K562 (cell line): ENCODE measurements around the gene CACNA1A. TPM values are rescaled to one million over a fixed set of nuclear protein-coding genes. Genes with fewer than 3 reads are reported as not detected.

Experiments
- ATF1 ChIP-seq, 2 experiments: fragments of 450-650 bp in 1 of 2; IDR thresholded peaks; 2 replicates each; pipeline ENCODE4 v1.6.1; 2016; ENCODE audit warnings: missing compliant biosample characterization in 1 of 2, missing genetic modification characterization in 1 of 2
- KDM5B ChIP-seq: fragments of 200-600 bp; sonication (generic); IDR thresholded peaks from 2 replicates; pipeline ENCODE4 v1.6.1; 2012; ENCODE audit warnings: low read depth, mild to moderate bottlenecking, moderate library complexity, low read length, control low read depth, inconsistent platforms; ENCODE audit not compliant: insufficient replicate concordance
- NR1H2 ChIP-seq: sonication (generic); formaldehyde crosslinking; IDR thresholded peaks from 2 replicates; pipeline ENCODE4 v1.4.0; 2020; ENCODE audit warnings: mild to moderate bottlenecking, missing genetic modification reagents
- PCBP1 ChIP-seq: fragments of 200-400 bp; formaldehyde crosslinking; IDR thresholded peaks from 2 replicates; pipeline ENCODE4 v1.6.1; 2018; ENCODE audit warnings: mild to moderate bottlenecking, low read depth, low read length; ENCODE audit not compliant: poor library complexity, severe bottlenecking
- PHF8 ChIP-seq: fragments of 200-600 bp; sonication (generic); IDR thresholded peaks from 2 replicates; pipeline ENCODE4 v1.6.1; 2012; ENCODE audit warnings: mixed run types, mild to moderate bottlenecking, inconsistent platforms, low read length, moderate library complexity, borderline replicate concordance
- PRPF4 ChIP-seq: fragments of 200-400 bp; formaldehyde crosslinking; IDR thresholded peaks from one replicate; pipeline ENCODE4 v1.6.1; 2017; ENCODE audit warnings: low read length, low read depth, mild to moderate bottlenecking; ENCODE audit not compliant: insufficient read depth, poor library complexity, severe bottlenecking
- RFX5 ChIP-seq: IDR thresholded peaks from 2 replicates; pipeline ENCODE4 v1.6.1; 2011; ENCODE audit warnings: low read depth, mild to moderate bottlenecking, improper control_type of control experiment, low read length
- TRIM24 ChIP-seq, 2 experiments: fragments of 450-650 bp; IDR thresholded peaks; 2 replicates each; pipeline ENCODE4 v1.6.1; 2016
- XRCC3 ChIP-seq: fragments of 450-650 bp; IDR thresholded peaks from 2 replicates; pipeline ENCODE4 v1.6.1; 2017; ENCODE audit warnings: mild to moderate bottlenecking, moderate library complexity
- polyA plus RNA-seq, 8 experiments: library from polyadenylated mRNA; depleted of rRNA in 4 of 8; stranded (reverse) in 5 of 8; unstranded in 3 of 8; fragments of >200 nt; fragmentation: Nextera tagmentation in 2 of 8; fragmentation: Illumina TruSeq in 1 of 8; extraction: Ambion mirVana in 2 of 8; extraction: Trizol in 1 of 8; gene quantifications; 2 replicates each; pipeline versions ENCODE4 v1.2.1 to v1.2.3, GENCODE V29; 2011 to 2014; ENCODE audit warnings: inconsistent platforms in 1 of 8, missing spikeins in 1 of 8
- total RNA-seq, 7 experiments: library from RNA; depleted of rRNA in 6 of 7; stranded (reverse); fragments of >200 nt in 6 of 7; fragmentation: Illumina TruSeq in 2 of 7; extraction: Trizol in 2 of 7; gene quantifications; 2 replicates each; pipeline versions ENCODE4 v1.2.1 to v1.2.3, GENCODE V29; 2011 to 2021; ENCODE audit warnings: low replicate concordance in 1 of 7
- TF ChIP-seq, protein P1 (sequence below): fragments of 450-650 bp; formaldehyde crosslinking; IDR thresholded peaks from 2 replicates; pipeline ENCODE4 v1.4.0; 2020; ENCODE audit warnings: mild to moderate bottlenecking, moderate library complexity
- TF ChIP-seq, protein P2 (sequence below): sonication (generic); formaldehyde crosslinking; IDR thresholded peaks from 2 replicates; pipeline ENCODE4 v1.8.1; 2023; ENCODE audit warnings: mild to moderate bottlenecking, missing genetic modification reagents
- TF ChIP-seq, protein P3 (sequence below): sonication (generic); formaldehyde crosslinking; IDR thresholded peaks from 2 replicates; pipeline ENCODE4 v1.8.1; 2023; ENCODE audit warnings: mild to moderate bottlenecking, missing genetic modification reagents

Gene CACNA1A
- total and polyA plus RNA-seq, 9 of the 15 experiments (the other 6 are each of a cell fraction or from before 2014, with no cell fraction given) = 0.03 to 0.20 (median 0.09) TPM; not detected in 1

- TF ChIP-seq, protein P1, sequence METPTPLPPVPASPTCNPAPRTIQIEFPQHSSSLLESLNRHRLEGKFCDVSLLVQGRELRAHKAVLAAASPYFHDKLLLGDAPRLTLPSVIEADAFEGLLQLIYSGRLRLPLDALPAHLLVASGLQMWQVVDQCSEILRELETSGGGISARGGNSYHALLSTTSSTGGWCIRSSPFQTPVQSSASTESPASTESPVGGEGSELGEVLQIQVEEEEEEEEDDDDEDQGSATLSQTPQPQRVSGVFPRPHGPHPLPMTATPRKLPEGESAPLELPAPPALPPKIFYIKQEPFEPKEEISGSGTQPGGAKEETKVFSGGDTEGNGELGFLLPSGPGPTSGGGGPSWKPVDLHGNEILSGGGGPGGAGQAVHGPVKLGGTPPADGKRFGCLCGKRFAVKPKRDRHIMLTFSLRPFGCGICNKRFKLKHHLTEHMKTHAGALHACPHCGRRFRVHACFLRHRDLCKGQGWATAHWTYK (CRISPR knock-in tag) = peak; percentile 88
- TF ChIP-seq PRPF4 = no peak
- TF ChIP-seq ATF1 (CRISPR knock-in tag; IDR thresholded peaks at IDR 0.05) = no peak
- TF ChIP-seq ATF1 (tag; IDR thresholded peaks at IDR 0.05) = peak; percentile 41; the same call in 1 of the 2 replicates
- TF ChIP-seq, protein P2, sequence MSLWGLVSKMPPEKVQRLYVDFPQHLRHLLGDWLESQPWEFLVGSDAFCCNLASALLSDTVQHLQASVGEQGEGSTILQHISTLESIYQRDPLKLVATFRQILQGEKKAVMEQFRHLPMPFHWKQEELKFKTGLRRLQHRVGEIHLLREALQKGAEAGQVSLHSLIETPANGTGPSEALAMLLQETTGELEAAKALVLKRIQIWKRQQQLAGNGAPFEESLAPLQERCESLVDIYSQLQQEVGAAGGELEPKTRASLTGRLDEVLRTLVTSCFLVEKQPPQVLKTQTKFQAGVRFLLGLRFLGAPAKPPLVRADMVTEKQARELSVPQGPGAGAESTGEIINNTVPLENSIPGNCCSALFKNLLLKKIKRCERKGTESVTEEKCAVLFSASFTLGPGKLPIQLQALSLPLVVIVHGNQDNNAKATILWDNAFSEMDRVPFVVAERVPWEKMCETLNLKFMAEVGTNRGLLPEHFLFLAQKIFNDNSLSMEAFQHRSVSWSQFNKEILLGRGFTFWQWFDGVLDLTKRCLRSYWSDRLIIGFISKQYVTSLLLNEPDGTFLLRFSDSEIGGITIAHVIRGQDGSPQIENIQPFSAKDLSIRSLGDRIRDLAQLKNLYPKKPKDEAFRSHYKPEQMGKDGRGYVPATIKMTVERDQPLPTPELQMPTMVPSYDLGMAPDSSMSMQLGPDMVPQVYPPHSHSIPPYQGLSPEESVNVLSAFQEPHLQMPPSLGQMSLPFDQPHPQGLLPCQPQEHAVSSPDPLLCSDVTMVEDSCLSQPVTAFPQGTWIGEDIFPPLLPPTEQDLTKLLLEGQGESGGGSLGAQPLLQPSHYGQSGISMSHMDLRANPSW = no peak
- no peak for TF ChIP-seq PCBP1
- TF ChIP-seq, protein P3, sequence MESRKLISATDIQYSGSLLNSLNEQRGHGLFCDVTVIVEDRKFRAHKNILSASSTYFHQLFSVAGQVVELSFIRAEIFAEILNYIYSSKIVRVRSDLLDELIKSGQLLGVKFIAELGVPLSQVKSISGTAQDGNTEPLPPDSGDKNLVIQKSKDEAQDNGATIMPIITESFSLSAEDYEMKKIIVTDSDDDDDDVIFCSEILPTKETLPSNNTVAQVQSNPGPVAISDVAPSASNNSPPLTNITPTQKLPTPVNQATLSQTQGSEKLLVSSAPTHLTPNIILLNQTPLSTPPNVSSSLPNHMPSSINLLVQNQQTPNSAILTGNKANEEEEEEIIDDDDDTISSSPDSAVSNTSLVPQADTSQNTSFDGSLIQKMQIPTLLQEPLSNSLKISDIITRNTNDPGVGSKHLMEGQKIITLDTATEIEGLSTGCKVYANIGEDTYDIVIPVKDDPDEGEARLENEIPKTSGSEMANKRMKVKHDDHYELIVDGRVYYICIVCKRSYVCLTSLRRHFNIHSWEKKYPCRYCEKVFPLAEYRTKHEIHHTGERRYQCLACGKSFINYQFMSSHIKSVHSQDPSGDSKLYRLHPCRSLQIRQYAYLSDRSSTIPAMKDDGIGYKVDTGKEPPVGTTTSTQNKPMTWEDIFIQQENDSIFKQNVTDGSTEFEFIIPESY (CRISPR knock-in tag) = no peak
- TF ChIP-seq XRCC3 = no peak
- TF ChIP-seq NR1H2 (CRISPR knock-in tag) = no peak
- TF ChIP-seq RFX5 = no peak
- no peak for TF ChIP-seq TRIM24 (IDR thresholded peaks at IDR 0.05)
- no peak; the same call in 1 of the 2 replicates for TF ChIP-seq PHF8
- no peak for TF ChIP-seq KDM5B
- TF ChIP-seq, all 486 proteins: peak for 74
Observed at GRCh38 chr19:13164343-13165161, 341.7 kb downstream of the CACNA1A start (continued).
